Middle frontal gyrus (tissue), 1 donor: Measurements from ENCODE around the gene SMAP1.

Experiments
- DNase-seq: peaks from one replicate; pipeline ENCODE4 v3.0.0-alpha.2; 2015; ENCODE audit warnings: low spot score; ENCODE audit errors: extremely low spot score

SMAP1 gene

GRCh38 chr6:70680396-70680795, 12.7 kb downstream of the SMAP1 start:
- no peak for DNase-seq

- DNase-seq = no peak
Measured at GRCh38 chr6:70684794-70685493, 17.3 kb downstream of the SMAP1 start.

GRCh38 chr6:70685494-70686180, 18.0 kb downstream of the SMAP1 start:
- no peak for DNase-seq

- DNase-seq = peak; percentile 61
Measured at GRCh38 chr6:70686548-70687133, 19.0 kb downstream of the SMAP1 start.

- no peak for DNase-seq
Measured at GRCh38 chr6:70693887-70694286, 26.2 kb downstream of the SMAP1 start.

GRCh38 chr6:70694371-70694770, 26.7 kb downstream of the SMAP1 start:
- no peak for DNase-seq

GRCh38 chr6:70700922-70701876, 33.5 kb downstream of the SMAP1 start:
- no peak for DNase-seq

- no peak for DNase-seq
Measured at GRCh38 chr6:70705772-70706171, 38.1 kb downstream of the SMAP1 start.

GRCh38 chr6:70706491-70707123, 38.9 kb downstream of the SMAP1 start:
- DNase-seq = peak; percentile 27

- no peak for DNase-seq
Measured at GRCh38 chr6:70707893-70708292, 40.2 kb downstream of the SMAP1 start.

GRCh38 chr6:70708448-70708847, 40.8 kb downstream of the SMAP1 start:
- no peak for DNase-seq

GRCh38 chr6:70709826-70710225, 42.1 kb downstream of the SMAP1 start:
- DNase-seq = no peak

GRCh38 chr6:70714716-70715257, 47.1 kb downstream of the SMAP1 start:
- DNase-seq = no peak

GRCh38 chr6:70717038-70717801, 49.5 kb downstream of the SMAP1 start:
- DNase-seq = no peak

- no peak for DNase-seq
Measured at GRCh38 chr6:70724524-70724923, 56.8 kb downstream of the SMAP1 start.

- no peak for DNase-seq
Measured at GRCh38 chr6:70725817-70726415, 58.2 kb downstream of the SMAP1 start.

- DNase-seq = no peak
Measured at GRCh38 chr6:70734381-70734780, 66.7 kb downstream of the SMAP1 start.

- DNase-seq = no peak
Measured at GRCh38 chr6:70734979-70735378, 67.3 kb downstream of the SMAP1 start.

GRCh38 chr6:70735513-70735912, 67.8 kb downstream of the SMAP1 start:
- DNase-seq = no peak

GRCh38 chr6:70738028-70738427, 70.3 kb downstream of the SMAP1 start:
- DNase-seq = no peak
